HG03103 (cell line): ENCODE measurements around the gene HDAC4.

Source experiments
- ATAC-seq: cut with Tn5 transposase; IDR thresholded peaks from one replicate; pipeline ENCODE4 v1.9.1; 2021; ENCODE audit warnings: low read depth; ENCODE audit not compliant: unreplicated experiment

The HDAC4 gene

GRCh38 chr2:239299218-239299939 is 101.4 kb downstream of the HDAC4 start:
- no peak for ATAC-seq

- ATAC-seq, result no peak
These were observed 102.6 kb downstream of the HDAC4 start for GRCh38 chr2:239298116-239298804.

GRCh38 chr2:239297142-239298004 is 103.4 kb downstream of the HDAC4 start:
- ATAC-seq, result no peak

- ATAC-seq, result no peak
These were observed 104.5 kb downstream of the HDAC4 start for GRCh38 chr2:239296020-239296932.

- ATAC-seq, result no peak
These were observed 105.3 kb downstream of the HDAC4 start for GRCh38 chr2:239295377-239296019.

GRCh38 chr2:239294571-239295054 is 106.2 kb downstream of the HDAC4 start:
- no peak for ATAC-seq

GRCh38 chr2:239293775-239294430 is 106.9 kb downstream of the HDAC4 start:
- ATAC-seq, result peak; percentile 64

- no peak for ATAC-seq
These were observed 107.7 kb downstream of the HDAC4 start for GRCh38 chr2:239292959-239293774.

GRCh38 chr2:239292531-239292930 is 108.3 kb downstream of the HDAC4 start:
- no peak for ATAC-seq

GRCh38 chr2:239291475-239292350 is 109.1 kb downstream of the HDAC4 start:
- ATAC-seq, result no peak

- ATAC-seq, result no peak
These were observed 110.0 kb downstream of the HDAC4 start for GRCh38 chr2:239290618-239291474.

GRCh38 chr2:239289545-239289944 is 111.3 kb downstream of the HDAC4 start:
- no peak for ATAC-seq

- ATAC-seq, result no peak
These were observed 111.8 kb downstream of the HDAC4 start for GRCh38 chr2:239288951-239289511.

GRCh38 chr2:239288237-239288636 is 112.6 kb downstream of the HDAC4 start:
- no peak for ATAC-seq

- ATAC-seq, result no peak
These were observed 113.4 kb downstream of the HDAC4 start for GRCh38 chr2:239287461-239287860.

GRCh38 chr2:239286901-239287300 is 113.9 kb downstream of the HDAC4 start:
- ATAC-seq, result no peak
